IPS-20b (cell line): ENCODE results near the gene SLCO1B1.
"Not testable (repeated sequence)": the region's sequence is repeated elsewhere in the genome, so short reads cannot be mapped to it uniquely, and the experiment has no call there.

ENCODE experiments used
- H3K27ac ChIP-seq: one replicate; pipeline ENCODE4 v1.5.1; 2013; ENCODE audit warnings: low read length
- H3K27me3 ChIP-seq: 2 replicates; pipeline ENCODE4 v1.6.1; 2013; ENCODE audit warnings: mild to moderate bottlenecking, low read length, inconsistent platforms; ENCODE audit not compliant: insufficient read depth
- H3K36me3 ChIP-seq: 2 replicates; pipeline ENCODE4 v1.6.1; 2013; ENCODE audit warnings: low read depth, mild to moderate bottlenecking, inconsistent platforms, low read length, moderate library complexity; ENCODE audit not compliant: insufficient read depth
- H3K4me1 ChIP-seq: 2 replicates; pipeline ENCODE4 v1.6.1; 2013; ENCODE audit warnings: mild to moderate bottlenecking, control low read depth, inconsistent platforms, low read length, moderate library complexity; ENCODE audit not compliant: insufficient read depth
- H3K4me3 ChIP-seq: 2 replicates; pipeline ENCODE4 v1.5.1; 2013; ENCODE audit warnings: mild to moderate bottlenecking, low read length, inconsistent platforms
- H3K9ac ChIP-seq: 2 replicates; pipeline ENCODE4 v1.6.1; 2013; ENCODE audit warnings: low read depth, mild to moderate bottlenecking, inconsistent platforms, low read length, moderate library complexity
- H3K9me3 ChIP-seq: 2 replicates; pipeline ENCODE4 v1.6.1; 2013; ENCODE audit warnings: mild to moderate bottlenecking, low read depth, low read length, inconsistent platforms; ENCODE audit not compliant: insufficient read depth

Gene SLCO1B1, protein sequence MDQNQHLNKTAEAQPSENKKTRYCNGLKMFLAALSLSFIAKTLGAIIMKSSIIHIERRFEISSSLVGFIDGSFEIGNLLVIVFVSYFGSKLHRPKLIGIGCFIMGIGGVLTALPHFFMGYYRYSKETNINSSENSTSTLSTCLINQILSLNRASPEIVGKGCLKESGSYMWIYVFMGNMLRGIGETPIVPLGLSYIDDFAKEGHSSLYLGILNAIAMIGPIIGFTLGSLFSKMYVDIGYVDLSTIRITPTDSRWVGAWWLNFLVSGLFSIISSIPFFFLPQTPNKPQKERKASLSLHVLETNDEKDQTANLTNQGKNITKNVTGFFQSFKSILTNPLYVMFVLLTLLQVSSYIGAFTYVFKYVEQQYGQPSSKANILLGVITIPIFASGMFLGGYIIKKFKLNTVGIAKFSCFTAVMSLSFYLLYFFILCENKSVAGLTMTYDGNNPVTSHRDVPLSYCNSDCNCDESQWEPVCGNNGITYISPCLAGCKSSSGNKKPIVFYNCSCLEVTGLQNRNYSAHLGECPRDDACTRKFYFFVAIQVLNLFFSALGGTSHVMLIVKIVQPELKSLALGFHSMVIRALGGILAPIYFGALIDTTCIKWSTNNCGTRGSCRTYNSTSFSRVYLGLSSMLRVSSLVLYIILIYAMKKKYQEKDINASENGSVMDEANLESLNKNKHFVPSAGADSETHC

DNA sequence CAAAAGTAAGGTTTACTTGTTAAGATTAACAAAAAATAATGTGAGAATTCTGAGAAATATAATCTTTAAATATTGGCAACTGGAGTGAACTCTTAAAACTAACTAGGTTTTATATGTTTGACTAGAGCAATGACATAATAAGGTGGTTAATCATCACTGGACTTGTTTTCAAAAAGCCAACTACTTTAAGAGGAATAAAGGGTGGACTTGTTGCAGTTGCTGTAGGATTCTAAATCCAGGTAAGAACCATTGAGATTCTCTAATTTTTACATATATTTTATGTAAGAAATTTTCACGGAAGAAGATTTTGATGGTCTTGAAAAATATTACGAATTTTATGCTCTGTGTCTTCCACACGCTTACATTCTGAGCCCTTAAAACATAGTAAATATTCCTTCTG, at the start of gene SLCO1B1:
SLCO1B1 (plus strand) TSS at position 197 of the 400 bp plus-strand sequence. CDS start 10,381 bp downstream, outside the sequence.
- no peak within 1 kb of the TSS for H3K4me3 ChIP-seq
- no peaks in the 10 kb centered on the region for H3K9me3 ChIP-seq

DNA sequence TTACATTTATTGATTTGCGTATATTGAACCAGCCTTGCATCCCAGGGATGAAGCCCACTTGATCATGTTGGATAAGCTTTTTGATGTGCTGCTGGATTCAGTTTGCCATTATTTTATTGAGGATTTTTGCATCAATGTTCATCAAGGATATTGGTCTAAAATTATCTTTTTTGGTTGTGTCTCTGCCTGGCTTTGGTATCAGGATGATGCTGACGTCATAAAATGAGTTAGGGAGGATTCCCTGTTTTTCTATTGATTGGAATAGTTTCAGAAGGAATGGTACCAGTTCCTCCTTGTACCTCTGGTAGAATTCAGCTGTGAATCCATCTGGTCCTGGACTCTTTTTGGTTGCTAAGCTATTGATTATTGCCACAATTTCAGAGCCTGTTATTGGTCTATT, 46.2 kb upstream of the SLCO1B1 start:
- not testable (repeated sequence) for H3K27me3 ChIP-seq, H3K4me1 ChIP-seq, H3K4me3 ChIP-seq, H3K9ac ChIP-seq, H3K27ac ChIP-seq, H3K36me3 ChIP-seq
- H3K9me3 ChIP-seq = peaks cover 13% of the 10 kb centered on the region

More for the DNA sequence above, at the start of gene SLCO1B1:
- Histone ChIP-seq H3K27me3 (no peaks in the 10 kb centered on the region), H3K36me3 (no peaks in the 10 kb centered on the region), H3K9ac (no peak within 1 kb of the TSS), H3K4me1 (no peaks in the 10 kb centered on the region; the same call in 1 of the 2 replicates), H3K27ac (no peak within 1 kb of the TSS)

DNA sequence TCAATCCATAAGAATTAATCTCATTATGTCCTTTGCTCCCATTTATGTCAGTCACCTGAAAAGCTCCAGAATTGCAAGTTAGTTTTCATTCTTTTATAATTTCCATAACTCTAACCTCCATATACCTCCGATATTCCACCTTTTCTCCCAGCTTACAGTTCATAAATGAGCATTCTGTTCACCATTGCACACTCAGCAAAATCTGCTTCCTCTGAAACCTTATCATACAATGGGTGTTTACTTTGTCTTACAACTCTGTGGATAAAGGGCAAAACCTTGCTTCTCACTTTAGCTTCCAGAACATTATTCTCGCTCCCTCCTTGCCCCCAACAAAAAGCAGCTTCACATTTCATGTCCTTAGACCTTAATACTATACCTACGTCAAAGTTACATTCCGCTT, 19.3 kb upstream of the SLCO1B1 start:
- Histone ChIP-seq H3K9ac (no peak overlapping the region), H3K4me3 (no peak overlapping the region)

DNA sequence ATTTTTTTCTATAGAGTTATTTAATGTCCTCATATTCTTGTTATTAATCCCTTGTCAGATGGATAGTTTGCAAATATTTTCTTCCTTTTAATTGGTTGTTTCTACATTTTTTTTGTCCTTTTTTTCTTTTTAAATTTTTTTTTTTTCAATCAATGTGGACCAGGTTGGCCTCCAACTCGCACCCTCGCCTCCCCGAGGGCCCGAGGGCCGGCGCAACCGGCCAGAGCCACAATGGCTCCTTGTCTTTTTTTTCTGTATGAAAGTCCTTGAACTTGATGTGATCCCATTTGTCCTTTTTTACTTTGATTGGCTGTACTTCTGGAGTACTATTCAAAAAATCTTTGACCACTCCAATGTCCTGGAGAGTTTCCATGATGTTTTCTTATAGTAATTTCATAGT, 17.7 kb upstream of the SLCO1B1 start:
- Histone ChIP-seq H3K27me3 (no peaks in the 10 kb centered on the region), H3K9me3 (no peaks in the 10 kb centered on the region), H3K4me3 (no peak overlapping the region), H3K4me1 (no peaks in the 10 kb centered on the region), H3K36me3 (no peaks in the 10 kb centered on the region), H3K9ac (no peak overlapping the region), H3K27ac (no peak overlapping the region)

More for the DNA sequence above, 19.3 kb upstream of the SLCO1B1 start:
- Histone ChIP-seq H3K27ac (no peak overlapping the region), H3K9me3 (no peaks in the 10 kb centered on the region), H3K27me3 (no peaks in the 10 kb centered on the region), H3K4me1 (no peaks in the 10 kb centered on the region), H3K36me3 (no peaks in the 10 kb centered on the region)

DNA sequence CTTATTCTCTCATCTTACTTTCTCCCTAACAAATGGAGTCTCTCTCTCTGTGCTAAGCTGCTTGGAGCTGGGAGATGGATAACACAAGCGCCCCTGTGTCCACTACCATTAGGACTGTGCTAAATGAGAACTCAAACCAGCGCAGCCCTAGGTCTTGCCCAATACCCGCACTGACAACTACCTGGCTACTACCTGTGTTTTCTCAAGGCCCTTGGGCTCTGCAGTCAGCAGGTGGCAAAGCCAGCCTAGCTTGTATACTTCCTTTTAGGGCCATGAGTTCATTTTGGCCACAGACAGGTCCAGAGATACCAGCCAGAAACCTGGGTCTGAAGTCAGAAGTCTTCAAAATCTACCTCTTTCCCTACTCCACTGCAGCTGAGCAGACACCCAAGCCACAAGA, 13.0 kb upstream of the SLCO1B1 start:
- H3K4me1 ChIP-seq = no peaks in the 10 kb centered on the region
- no peaks in the 10 kb centered on the region for H3K9me3 ChIP-seq
- no peaks in the 10 kb centered on the region for H3K36me3 ChIP-seq
- H3K27me3 ChIP-seq = no peaks in the 10 kb centered on the region
- no peak overlapping the region for H3K9ac ChIP-seq
- no peak overlapping the region for H3K27ac ChIP-seq
- no peak overlapping the region for H3K4me3 ChIP-seq

DNA sequence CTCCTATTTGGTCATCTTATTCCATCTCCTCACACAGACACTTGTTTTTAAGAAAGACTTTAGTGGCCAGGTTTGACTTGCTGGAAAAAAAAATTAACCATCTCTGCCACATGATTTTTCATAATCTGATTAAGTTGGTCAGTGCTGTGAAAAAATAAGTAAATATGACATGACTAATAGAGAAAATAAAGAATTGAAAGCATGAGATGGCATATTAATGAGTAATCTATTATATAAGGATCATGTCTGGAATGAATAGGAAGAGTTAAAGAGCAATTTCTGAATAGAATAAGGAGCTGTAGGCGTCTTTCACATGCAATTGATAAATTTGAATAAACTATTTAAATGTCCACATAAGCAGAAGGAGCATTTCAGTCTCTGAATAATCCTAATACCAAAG, 12.2 kb upstream of the SLCO1B1 start:
- Histone ChIP-seq H3K9ac (no peak overlapping the region), H3K27me3 (no peaks in the 10 kb centered on the region), H3K4me3 (no peak overlapping the region), H3K9me3 (no peaks in the 10 kb centered on the region), H3K27ac (no peak overlapping the region), H3K36me3 (no peaks in the 10 kb centered on the region), H3K4me1 (no peaks in the 10 kb centered on the region)

DNA sequence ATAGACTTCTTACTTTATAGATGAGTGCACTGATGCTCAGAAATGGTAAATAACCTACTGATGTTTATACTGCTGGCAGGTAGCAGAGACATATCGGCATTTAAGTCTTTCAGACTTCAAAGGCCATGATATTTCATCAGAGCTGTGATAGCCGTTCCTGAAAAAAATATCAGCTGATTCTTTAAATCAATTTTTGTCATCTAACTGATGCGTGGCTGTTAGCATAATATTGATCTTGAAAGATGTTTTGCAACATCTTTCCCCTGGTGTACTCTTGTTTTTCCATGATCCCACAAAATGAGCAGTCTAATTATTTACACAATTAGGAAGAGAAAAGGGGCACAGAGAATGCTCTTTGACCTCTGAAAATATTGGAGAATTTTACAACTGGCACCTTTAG, 1.6 kb upstream of the SLCO1B1 start:
- Histone ChIP-seq H3K9ac (no peak overlapping the region), H3K4me3 (no peak overlapping the region), H3K36me3 (no peaks in the 10 kb centered on the region), H3K27me3 (no peaks in the 10 kb centered on the region), H3K4me1 (no peaks in the 10 kb centered on the region; the same call in 1 of the 2 replicates), H3K9me3 (no peaks in the 10 kb centered on the region), H3K27ac (no peak overlapping the region)

DNA sequence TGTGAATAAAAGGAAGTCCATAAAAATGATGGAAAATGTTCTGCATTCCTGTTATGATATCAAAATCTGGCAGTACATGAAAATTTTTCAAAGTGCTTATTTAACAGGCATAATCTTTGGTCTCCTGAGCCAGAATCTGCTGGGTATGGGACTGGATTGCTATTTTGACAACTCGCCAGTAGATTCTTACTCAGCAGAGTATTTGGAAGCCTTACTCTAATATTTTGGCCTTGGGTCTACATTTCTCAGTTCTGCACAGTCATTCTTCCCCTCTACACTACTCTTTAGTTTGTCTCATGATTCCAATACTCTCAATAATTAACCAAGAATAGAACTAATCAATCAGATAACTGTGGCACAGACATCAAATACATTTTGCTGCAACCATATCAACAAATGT, 1.1 kb upstream of the SLCO1B1 start:
- Histone ChIP-seq H3K9me3 (no peaks in the 10 kb centered on the region), H3K27me3 (no peaks in the 10 kb centered on the region), H3K27ac (no peak overlapping the region), H3K4me3 (no peak overlapping the region), H3K9ac (no peak overlapping the region), H3K4me1 (no peaks in the 10 kb centered on the region; the same call in 1 of the 2 replicates), H3K36me3 (no peaks in the 10 kb centered on the region)

DNA sequence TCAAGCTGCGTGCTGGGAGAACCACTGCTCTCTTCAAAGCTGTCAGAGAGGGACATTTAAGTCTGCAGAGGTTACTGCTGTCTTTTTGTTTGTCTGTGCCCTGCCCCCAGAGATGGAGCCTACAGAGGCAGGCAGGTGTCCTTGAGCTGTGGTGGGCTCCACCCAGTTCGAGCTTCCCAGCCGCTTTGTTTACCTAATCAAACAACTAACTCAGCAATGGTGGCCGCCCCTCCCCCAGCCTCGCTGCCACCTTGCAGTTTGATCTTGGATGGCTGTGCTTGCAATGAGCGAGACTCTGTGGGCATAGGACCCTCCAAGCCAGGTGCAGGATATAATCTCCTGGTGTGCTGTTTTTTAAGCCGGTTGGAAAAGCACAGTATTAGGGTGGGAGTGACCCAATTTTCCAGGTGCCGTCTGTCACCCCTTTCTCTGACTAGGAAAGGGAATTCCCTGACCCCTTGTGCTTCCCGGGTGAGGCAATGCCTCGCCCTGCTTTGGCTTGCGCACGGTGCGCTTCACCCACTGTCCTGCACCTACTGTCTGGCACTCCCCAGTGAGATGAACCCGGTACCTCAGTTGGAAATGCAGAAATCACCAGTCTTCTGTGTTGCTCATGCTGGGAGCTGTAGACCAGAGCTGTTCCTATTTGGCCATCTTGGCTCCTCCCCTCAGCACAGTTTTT, 6.5 kb downstream of the SLCO1B1 start:
- H3K4me3 ChIP-seq, H3K27ac ChIP-seq, H3K27me3 ChIP-seq, H3K9ac ChIP-seq, H3K36me3 ChIP-seq, H3K4me1 ChIP-seq: not testable (repeated sequence)
- H3K9me3 ChIP-seq = peaks cover 13% of the 10 kb centered on the region

DNA sequence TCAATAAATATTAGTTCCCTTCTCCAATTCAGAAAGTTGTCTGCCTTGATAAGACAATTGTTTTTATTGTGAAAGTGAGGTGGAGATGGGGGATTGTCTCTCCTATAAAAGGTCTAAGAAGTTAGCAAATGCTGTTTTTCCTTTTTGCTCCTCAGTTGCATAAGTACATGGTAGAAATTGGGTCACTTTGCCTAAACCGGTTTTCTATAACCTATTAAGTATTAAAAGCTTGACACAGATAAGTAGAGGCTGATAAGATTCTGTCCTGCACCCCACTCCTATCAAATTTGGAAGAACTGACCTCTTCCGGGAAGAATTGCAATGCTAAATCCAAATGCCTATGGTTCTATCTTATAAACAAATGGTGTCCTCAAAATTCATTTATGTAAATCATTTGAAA, 7.0 kb downstream of the SLCO1B1 start:
- Histone ChIP-seq H3K27ac (no peak overlapping the region), H3K4me1 (no peaks in the 10 kb centered on the region), H3K36me3 (no peaks in the 10 kb centered on the region), H3K9ac (no peak overlapping the region), H3K4me3 (no peak overlapping the region), H3K9me3 (peaks cover 13% of the 10 kb centered on the region), H3K27me3 (no peaks in the 10 kb centered on the region)

DNA sequence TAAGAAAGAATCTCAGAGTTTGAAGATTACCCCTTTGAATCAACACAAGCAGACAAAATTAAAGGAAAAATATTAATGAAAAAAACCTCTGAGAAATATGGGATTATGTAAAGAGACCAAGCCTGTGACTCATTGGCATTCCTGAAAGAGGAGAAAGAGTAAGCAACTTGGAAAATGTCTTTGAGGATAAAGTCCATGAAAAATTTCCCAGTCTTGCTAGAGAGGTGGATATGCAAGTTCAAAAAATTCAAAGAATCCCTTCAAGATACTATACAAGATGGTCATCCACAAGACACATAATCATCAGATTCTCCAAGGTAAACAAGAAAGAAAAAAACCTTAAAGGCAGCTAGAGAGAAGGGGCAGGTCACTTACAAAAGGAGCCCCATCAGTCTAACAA, 13.3 kb downstream of the SLCO1B1 start:
- Histone ChIP-seq H3K4me1 (no peaks in the 10 kb centered on the region), H3K27me3 (no peaks in the 10 kb centered on the region), H3K9ac (no peak overlapping the region), H3K9me3 (no peaks in the 10 kb centered on the region), H3K4me3 (no peak overlapping the region), H3K36me3 (no peaks in the 10 kb centered on the region), H3K27ac (no peak overlapping the region)

DNA sequence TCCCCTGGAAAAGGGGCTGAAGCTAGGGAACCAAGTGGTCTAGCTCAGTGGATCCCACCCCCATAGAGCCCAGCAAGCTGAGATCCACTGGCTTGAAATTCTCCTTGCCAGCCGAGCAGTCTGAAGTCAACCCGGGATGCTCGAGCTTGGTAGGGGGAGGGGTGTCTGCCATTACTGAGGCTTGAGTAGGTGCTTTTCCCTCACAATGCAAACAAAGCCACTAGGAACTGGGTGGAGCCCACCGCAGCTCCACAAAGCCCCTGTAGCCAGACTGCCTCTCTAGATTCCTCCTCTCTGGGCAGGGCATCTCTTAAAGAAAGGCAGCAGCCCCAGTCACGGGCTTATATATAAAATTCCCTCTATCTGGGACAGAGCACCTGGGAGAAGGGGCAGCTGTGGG, 18.9 kb downstream of the SLCO1B1 start:
- not testable (repeated sequence) for H3K4me1 ChIP-seq, H3K27me3 ChIP-seq, H3K4me3 ChIP-seq, H3K9ac ChIP-seq, H3K27ac ChIP-seq, H3K9me3 ChIP-seq, H3K36me3 ChIP-seq
